Middle frontal gyrus (tissue), 1 donor: ENCODE results near the gene PEX5L.

ENCODE experiments used
- DNase-seq: peaks from one replicate; pipeline ENCODE4 v3.0.0-alpha.2; 2015; ENCODE audit warnings: low spot score; ENCODE audit errors: extremely low spot score

The PEX5L gene

GRCh38 chr3:179775416-179776122, 261.2 kb downstream of the PEX5L start:
- no peak for DNase-seq

GRCh38 chr3:179772297-179772696, 264.4 kb downstream of the PEX5L start:
- DNase-seq = no peak

- DNase-seq = no peak
Observed at GRCh38 chr3:179771797-179772196, 264.9 kb downstream of the PEX5L start.

GRCh38 chr3:179769411-179770247, 267.1 kb downstream of the PEX5L start:
- DNase-seq = no peak

GRCh38 chr3:179768080-179768479, 268.7 kb downstream of the PEX5L start:
- DNase-seq = no peak

- no peak for DNase-seq
Observed at GRCh38 chr3:179766416-179767133, 270.2 kb downstream of the PEX5L start.

- DNase-seq = no peak
Observed at GRCh38 chr3:179765396-179765795, 271.3 kb downstream of the PEX5L start.

- no peak for DNase-seq
Observed at GRCh38 chr3:179760944-179761343, 275.8 kb downstream of the PEX5L start.

- DNase-seq = no peak
Observed at GRCh38 chr3:179750720-179751328, 285.9 kb downstream of the PEX5L start.

- DNase-seq = no peak
Observed at GRCh38 chr3:179745716-179746115, 291.0 kb downstream of the PEX5L start.

- no peak for DNase-seq
Observed at GRCh38 chr3:179745079-179745478, 291.7 kb downstream of the PEX5L start.
